ENCODE results near the gene TULP4. TPM values are rescaled to one million over a fixed set of nuclear protein-coding genes. Genes with fewer than 3 reads are reported as not detected.

The TULP4 gene
- total and polyA plus RNA-seq, 2 donors (not counting 1 experiment from before 2014, with no cell fraction given): 12.0 to 90.0 TPM

DNA sequence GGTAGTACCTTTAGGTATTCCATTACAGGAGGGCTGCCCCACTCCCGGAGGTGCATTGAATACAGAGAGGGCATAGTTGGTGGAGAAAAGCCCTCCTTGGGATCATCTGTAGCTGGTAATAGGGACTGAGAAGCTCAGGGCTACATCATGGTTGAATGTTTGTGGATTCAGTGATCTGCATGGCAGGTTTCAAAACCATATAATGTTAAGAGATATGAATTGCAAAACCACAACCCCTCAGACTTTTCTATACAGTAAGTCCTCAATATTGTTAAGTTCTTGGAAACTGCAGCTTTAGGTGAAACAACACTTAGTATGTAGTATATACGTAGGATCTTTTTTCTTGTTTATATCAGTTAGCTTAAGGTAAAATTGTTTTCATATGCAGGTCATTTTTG, 11.3 kb downstream of the TULP4 start:
- Histone ChIP-seq H3K4me1 (ENCODE audit: control insufficient read depth in 2 of 2, insufficient read depth in 2 of 2, low read length in 2 of 2) (peaks cover 59 to 64% of the 10 kb centered on the region in 2 donors), H3K9ac (ENCODE audit: low read length) (no peak overlapping the region), H3K27ac (ENCODE audit: low read length in 2 of 2) (no peak overlapping the region), H3K4me3 (ENCODE audit: control extremely low read depth in 1 of 5, extremely low read depth in 1 of 5, insufficient read depth in 1 of 5, low read depth in 2 of 5, low read length in 4 of 5) (no peak overlapping the region), H3K4me2 (replicated peaks; ENCODE audit: low read depth, low read length, poor library complexity, severe bottlenecking) (peak overlapping the region; percentile 64), H4K20me1 (ENCODE audit: control insufficient read depth, insufficient read depth, low read length, poor library complexity, severe bottlenecking) (no peaks in the 10 kb centered on the region), H3K27me3 (replicated peaks in 1 of 4; ENCODE audit: control extremely low read depth in 1 of 4, control insufficient read depth in 3 of 4, insufficient read depth in 4 of 4, low read length in 3 of 4) (no peaks in the 10 kb centered on the region), H3K79me2 (ENCODE audit: control insufficient read depth, insufficient read depth, low read length) (peaks cover 49% of the 10 kb centered on the region), H3K36me3 (replicated peaks in 1 of 2; ENCODE audit: control extremely low read depth in 1 of 2, control insufficient read depth in 1 of 2, extremely low read depth in 1 of 2, insufficient read depth in 2 of 2, low read length in 1 of 2) (no peaks in the 10 kb centered on the region), H2AFZ (ENCODE audit: insufficient read depth, low read depth, low read length, poor library complexity, severe bottlenecking) (no peak overlapping the region), H3K9me3 (ENCODE audit: control extremely low read depth in 1 of 3, control insufficient read depth in 2 of 3, insufficient read depth in 1 of 3, low read length in 2 of 3) (no peaks in the 10 kb centered on the region)
- ChIA-PET CTCF (interaction anchor here (1.0 kb wide), 1 partner anchor 102 kb away, joined by 3 read pairs; no protein-coding TSS in a partner anchor), POLR2A (no interaction called here)
- Mint-ChIP-seq H3K4me1 (peaks cover 75% of the 10 kb centered on the region), H3K4me3 (peak overlapping the region; percentile 26), H3K27me3 (no peaks in the 10 kb centered on the region), H3K9me3 (ENCODE audit: insufficient read depth) (no peaks in the 10 kb centered on the region), H3K27ac (no peak overlapping the region)
- 100% methylated on average over 1 of the region's 2 CpGs for WGBS (ENCODE audit: insufficient coverage)
- TF ChIP-seq EZH2 (IDR thresholded peaks at IDR 0.05; ENCODE audit: borderline replicate concordance, insufficient read depth, low read depth, low read length, poor library complexity, severe bottlenecking): no peak
- TF ChIP-seq, protein P1, sequence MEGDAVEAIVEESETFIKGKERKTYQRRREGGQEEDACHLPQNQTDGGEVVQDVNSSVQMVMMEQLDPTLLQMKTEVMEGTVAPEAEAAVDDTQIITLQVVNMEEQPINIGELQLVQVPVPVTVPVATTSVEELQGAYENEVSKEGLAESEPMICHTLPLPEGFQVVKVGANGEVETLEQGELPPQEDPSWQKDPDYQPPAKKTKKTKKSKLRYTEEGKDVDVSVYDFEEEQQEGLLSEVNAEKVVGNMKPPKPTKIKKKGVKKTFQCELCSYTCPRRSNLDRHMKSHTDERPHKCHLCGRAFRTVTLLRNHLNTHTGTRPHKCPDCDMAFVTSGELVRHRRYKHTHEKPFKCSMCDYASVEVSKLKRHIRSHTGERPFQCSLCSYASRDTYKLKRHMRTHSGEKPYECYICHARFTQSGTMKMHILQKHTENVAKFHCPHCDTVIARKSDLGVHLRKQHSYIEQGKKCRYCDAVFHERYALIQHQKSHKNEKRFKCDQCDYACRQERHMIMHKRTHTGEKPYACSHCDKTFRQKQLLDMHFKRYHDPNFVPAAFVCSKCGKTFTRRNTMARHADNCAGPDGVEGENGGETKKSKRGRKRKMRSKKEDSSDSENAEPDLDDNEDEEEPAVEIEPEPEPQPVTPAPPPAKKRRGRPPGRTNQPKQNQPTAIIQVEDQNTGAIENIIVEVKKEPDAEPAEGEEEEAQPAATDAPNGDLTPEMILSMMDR (IDR thresholded peaks at IDR 0.05): no peak
- ATAC-seq (ENCODE audit: low read depth) (no peak), DNase-seq (no peak)
- intact Hi-C loops (cut with micrococcal nuclease): loop anchor here (10.0 kb wide), 1 partner anchor 61 kb away; no protein-coding TSS in a partner anchor

DNA sequence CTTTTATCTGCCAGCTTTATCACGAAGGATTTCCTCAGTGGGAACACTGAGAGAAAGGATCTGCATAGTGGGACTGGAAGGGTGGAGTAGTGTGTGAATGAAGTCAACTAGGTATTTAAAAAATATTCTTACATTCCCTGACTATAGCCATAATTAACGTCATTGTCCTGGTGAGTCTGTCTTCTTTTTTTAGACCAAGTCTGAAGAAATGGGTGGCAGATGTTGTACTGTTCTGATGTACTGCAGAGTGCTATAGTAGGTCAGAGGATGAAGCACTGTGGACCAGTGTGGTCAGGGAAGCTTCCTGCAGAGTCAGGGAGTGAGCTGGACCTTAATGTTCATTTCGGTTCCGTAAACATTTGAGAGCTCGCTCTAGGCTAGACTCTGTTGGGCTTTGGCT, 11.9 kb downstream of the TULP4 start:
- no peaks in the 10 kb centered on the region for H3K9me3 Mint-ChIP-seq (ENCODE audit: insufficient read depth)
- no peaks in the 10 kb centered on the region for H3K36me3 ChIP-seq (replicated peaks in 1 of 2; ENCODE audit: control extremely low read depth in 1 of 2, control insufficient read depth in 1 of 2, extremely low read depth in 1 of 2, insufficient read depth in 2 of 2, low read length in 1 of 2)
- H3K27ac ChIP-seq (ENCODE audit: low read length in 2 of 2): no peak overlapping the region
- DNase-seq: no peak
- H2AFZ ChIP-seq (ENCODE audit: insufficient read depth, low read depth, low read length, poor library complexity, severe bottlenecking): no peak overlapping the region
- no peaks in the 10 kb centered on the region for H3K27me3 ChIP-seq (replicated peaks in 1 of 4; ENCODE audit: control extremely low read depth in 1 of 4, control insufficient read depth in 3 of 4, insufficient read depth in 4 of 4, low read length in 3 of 4)
- H3K4me1 Mint-ChIP-seq: peaks cover 79% of the 10 kb centered on the region
- H3K4me3 Mint-ChIP-seq: no peak overlapping the region
- 92% methylated on average over 4 of the region's 5 CpGs for WGBS (ENCODE audit: insufficient coverage)
- no peak overlapping the region for H3K4me3 ChIP-seq (ENCODE audit: control extremely low read depth in 1 of 5, extremely low read depth in 1 of 5, insufficient read depth in 1 of 5, low read depth in 2 of 5, low read length in 4 of 5)
- peaks cover 51% of the 10 kb centered on the region for H3K79me2 ChIP-seq (ENCODE audit: control insufficient read depth, insufficient read depth, low read length)
- H3K27ac Mint-ChIP-seq: no peak overlapping the region
- H3K27me3 Mint-ChIP-seq: no peaks in the 10 kb centered on the region
- H3K9me3 ChIP-seq (ENCODE audit: control extremely low read depth in 1 of 3, control insufficient read depth in 2 of 3, insufficient read depth in 1 of 3, low read length in 2 of 3): no peaks in the 10 kb centered on the region
- peak overlapping the region; percentile 64 for H3K4me2 ChIP-seq (replicated peaks; ENCODE audit: low read depth, low read length, poor library complexity, severe bottlenecking)
- H3K9ac ChIP-seq (ENCODE audit: low read length): no peak overlapping the region
- H4K20me1 ChIP-seq (ENCODE audit: control insufficient read depth, insufficient read depth, low read length, poor library complexity, severe bottlenecking): no peaks in the 10 kb centered on the region
- H3K4me1 ChIP-seq (ENCODE audit: control insufficient read depth in 2 of 2, insufficient read depth in 2 of 2, low read length in 2 of 2): peaks cover 65 to 70% of the 10 kb centered on the region in 2 donors
- TF ChIP-seq EZH2 (IDR thresholded peaks at IDR 0.05; ENCODE audit: borderline replicate concordance, insufficient read depth, low read depth, low read length, poor library complexity, severe bottlenecking): no peak
- TF ChIP-seq, protein P1 (IDR thresholded peaks at IDR 0.05): no peak
- ChIA-PET CTCF (interaction anchor here (1.0 kb wide), 1 partner anchor 103 kb away, joined by 3 read pairs; no protein-coding TSS in a partner anchor), POLR2A (no interaction called here)
- intact Hi-C loops (cut with micrococcal nuclease): loop anchor here (10.0 kb wide), 1 partner anchor 61 kb away; no protein-coding TSS in a partner anchor
- no peak for ATAC-seq (ENCODE audit: low read depth)
